ENCODE measurements around the gene PC.

GRCh38 chr11:67002921-67003411 lies 44.8 kb upstream of the PC start:
- no peak for TF ChIP-seq EZH2 (IDR thresholded peaks at IDR 0.05; ENCODE audit: insufficient read depth, low read length)
- TF ChIP-seq CTCF (IDR thresholded peaks at IDR 0.05; ENCODE audit: insufficient read depth, low read depth, low read length), result no peak

All from astrocyte (in vitro differentiated cells and primary cell).